ENCODE measurements around the gene ISG15.

- TF ChIP-seq POLR2A (IDR thresholded peaks at IDR 0.05) (no peak), CTCF (IDR thresholded peaks at IDR 0.05) (no peak)
Observed at GRCh38 chr1:1006305-1007159, 6.8 kb upstream of the ISG15 start.

All from body of pancreas (tissue), 4 donors.